IMR-90 (cell line): ENCODE results near the gene MS4A4E. TPM values are rescaled to one million over a fixed set of nuclear protein-coding genes. Genes with fewer than 3 reads are reported as not detected.

Source experiments
- ATAC-seq: fragments of 200-7000 bp; cut with Tn5 transposase; 2 replicates; pipeline ENCODE4 v1.9.1; 2020; ENCODE audit warnings: low read depth, mild to moderate bottlenecking, moderate library complexity
- BruUV-seq: library from RNA; stranded (reverse); fragments of 400-500 nt; replicated peaks from 2 replicates; lab custom pipeline; 2021; lab: Mats Ljungman, UMichigan
- CTCF ChIA-PET: fragments of 300-600 bp; formaldehyde crosslinking; extraction: SDS; loops from one replicate; lab custom pipeline; 2021; ENCODE audit warnings: antibody characterized with exemption; lab: Yijun Ruan, JAX
- POLR2A ChIA-PET: fragments of 300-600 bp; sonication (Branson Sonifier 250); formaldehyde crosslinking; loops from one replicate; lab custom pipeline; 2022; ENCODE audit warnings: antibody characterized with exemption; ENCODE audit not compliant: unreplicated experiment; lab: Charles Lee
- DNase-seq: peaks from one replicate; pipeline ENCODE4 v3.0.0; 2013
- H2AFZ ChIP-seq: replicated peaks from 2 replicates; pipeline ENCODE3; 2013; ENCODE audit warnings: low read length, mild to moderate bottlenecking; ENCODE audit not compliant: poor library complexity
- H2AK5ac ChIP-seq: 2 replicates; pipeline ENCODE4 v1.6.1; 2013; ENCODE audit warnings: low read depth, low read length, inconsistent platforms
- H2AK9ac ChIP-seq: replicated peaks from 2 replicates; pipeline ENCODE3; 2013; ENCODE audit warnings: mild to moderate bottlenecking, low read depth, low read length, moderate library complexity; ENCODE audit not compliant: poor library complexity
- H2BK120ac ChIP-seq: 2 replicates; pipeline ENCODE4 v1.6.1; 2013; ENCODE audit warnings: low read depth, low read length, inconsistent platforms
- H2BK15ac ChIP-seq: 3 replicates; pipeline ENCODE4 v1.6.1; 2013; ENCODE audit warnings: low read depth, low read length, inconsistent platforms
- H2BK20ac ChIP-seq: 2 replicates; pipeline ENCODE4 v1.6.1; 2013; ENCODE audit warnings: low read depth, mild to moderate bottlenecking, inconsistent platforms, low read length, moderate library complexity
- H2BK5ac ChIP-seq: 2 replicates; pipeline ENCODE4 v1.6.1; 2013; ENCODE audit warnings: mild to moderate bottlenecking, low read depth, low read length, inconsistent platforms; ENCODE audit not compliant: poor library complexity, severe bottlenecking
- H3K14ac ChIP-seq: replicated peaks from 2 replicates; pipeline ENCODE4 v1.6.1; 2013; ENCODE audit warnings: low read depth, low read length, inconsistent platforms
- H3K18ac ChIP-seq: 2 replicates; pipeline ENCODE4 v1.6.1; 2013; ENCODE audit warnings: low read depth, low read length, control low read depth
- H3K23ac ChIP-seq: 2 replicates; pipeline ENCODE4 v1.6.1; 2013; ENCODE audit warnings: low read depth, low read length, inconsistent platforms
- H3K27ac ChIP-seq: 2 replicates; pipeline ENCODE4 v1.5.1; 2013; ENCODE audit warnings: mild to moderate bottlenecking, control low read depth, low read length; ENCODE audit not compliant: insufficient read depth
- H3K27me3 ChIP-seq: 2 replicates; pipeline ENCODE4 v1.6.1; 2013; ENCODE audit warnings: low read length; ENCODE audit not compliant: control insufficient read depth, insufficient read depth
- H3K36me3 ChIP-seq: 2 replicates; pipeline ENCODE4 v1.6.1; 2013; ENCODE audit warnings: low read length, mixed read lengths; ENCODE audit not compliant: control insufficient read depth, insufficient read depth
- H3K4ac ChIP-seq: 2 replicates; pipeline ENCODE4 v1.6.1; 2013; ENCODE audit warnings: low read depth, low read length, inconsistent platforms
- H3K4me1 ChIP-seq: 2 replicates; pipeline ENCODE4 v1.6.1; 2013; ENCODE audit warnings: low read length, mixed read lengths; ENCODE audit not compliant: control insufficient read depth, insufficient read depth
- H3K4me2 ChIP-seq: 2 replicates; pipeline ENCODE4 v1.6.1; 2013; ENCODE audit warnings: low read depth, mild to moderate bottlenecking, control low read depth, low read length, moderate library complexity
- H3K4me3 ChIP-seq: 2 replicates; pipeline ENCODE4 v1.5.1; 2013; ENCODE audit warnings: low read depth, mild to moderate bottlenecking, control low read depth, low read length, moderate library complexity; ENCODE audit not compliant: insufficient read depth
- H3K56ac ChIP-seq: 2 replicates; pipeline ENCODE4 v1.6.1; 2013; ENCODE audit warnings: low read length, inconsistent platforms; ENCODE audit not compliant: insufficient read depth; ENCODE audit errors: extremely low read depth
- H3K79me1 ChIP-seq, 2 experiments: 2 replicates each; pipeline ENCODE4 v1.6.1; 2013; ENCODE audit warnings: low read length in 2 of 2, inconsistent platforms in 1 of 2, low read depth in 1 of 2
- H3K9ac ChIP-seq: 2 replicates; pipeline ENCODE4 v1.6.1; 2013; ENCODE audit warnings: low read depth, low read length, control low read depth
- H3K9me1 ChIP-seq: 2 replicates; pipeline ENCODE4 v1.6.1; 2013; ENCODE audit warnings: low read length, inconsistent platforms; ENCODE audit not compliant: insufficient read depth
- H3K9me3 ChIP-seq: 2 replicates; pipeline ENCODE4 v1.6.1; 2013; ENCODE audit warnings: low read length; ENCODE audit not compliant: control insufficient read depth, insufficient read depth
- H4K20me1 ChIP-seq: 2 replicates; pipeline ENCODE4 v1.6.1; 2013; ENCODE audit warnings: low read length, inconsistent platforms; ENCODE audit not compliant: insufficient read depth
- H4K5ac ChIP-seq: 2 replicates; pipeline ENCODE4 v1.6.1; 2013; ENCODE audit warnings: mild to moderate bottlenecking, low read depth, low read length, control low read depth
- H4K8ac ChIP-seq, 2 experiments: 2 replicates each; pipeline ENCODE4 v1.6.1; 2013; ENCODE audit warnings: low read depth in 2 of 2, low read length in 2 of 2, control low read depth in 1 of 2, inconsistent platforms in 1 of 2
- H4K91ac ChIP-seq: 2 replicates; pipeline ENCODE4 v1.6.1; 2013; ENCODE audit warnings: low read depth, low read length, inconsistent platforms; ENCODE audit not compliant: insufficient read depth
- RAD21 ChIP-seq: IDR thresholded peaks from 2 replicates; pipeline ENCODE4 v1.6.1; 2012; ENCODE audit warnings: low read length, improper control_type of control experiment
- WGBS, 2 experiments: methylation state at CpG; one replicate each; pipeline versions ENCODE4 v1.1.5 to v1.1.7; 2013; ENCODE audit warnings: missing lambda C conversion rate in 2 of 2; ENCODE audit not compliant: insufficient read length in 1 of 2; ENCODE audit errors: extremely low coverage in 2 of 2; 5-methylcytosine and 5-hydroxymethylcytosine counted together
- dilution Hi-C: fragments of 300-500 bp; cut with HindIII; formaldehyde crosslinking; loops from one replicate; pipeline ENCODE4 v1.14.3; 2018; ENCODE audit warnings: low sequenced_read_pairs; ENCODE audit not compliant: unreplicated experiment
- in situ Hi-C: fragments of 300-500 bp; cut with MboI; formaldehyde crosslinking; loops from 3 replicates; pipeline ENCODE4 v1.14.3; 2019; ENCODE audit warnings: low sequenced_read_pairs, inconsistent platforms, mixed read lengths
- intact Hi-C: fragments of 100-400 bp; cut with micrococcal nuclease; formaldehyde crosslinking; loops from 2 replicates; pipeline ENCODE4 v1.10.0; 2022
- polyA plus RNA-seq, 3 experiments: library from polyadenylated mRNA; depleted of rRNA; stranded (reverse); fragments of >200 nt; gene quantifications; 2 replicates each; pipeline ENCODE4 v1.2.3, GENCODE V29; 2012; ENCODE audit warnings: low replicate concordance in 1 of 3
- total RNA-seq: library from RNA; depleted of rRNA; stranded (reverse); fragments of >200 nt; gene quantifications from 2 replicates; pipeline ENCODE4 v1.2.3, GENCODE V29; 2012

Gene MS4A4E
- total and polyA plus RNA-seq, 2 of the 4 experiments (the other 2 are of a cell fraction), result not detected

GRCh38 chr11:60292145-60292544 is 49.2 kb upstream of the MS4A4E start:
- Histone ChIP-seq H3K9me3 (peaks cover 5% of the 10 kb centered on the region; the same call in 1 of the 2 replicates), H4K8ac (no peak overlapping the region), H3K4me2 (no peak overlapping the region), H4K91ac (no peak overlapping the region), H2BK120ac (no peak overlapping the region), H3K18ac (no peak overlapping the region), H3K9ac (no peak overlapping the region), H3K27ac (no peak overlapping the region), H3K14ac (no peak overlapping the region), H3K9me1 (no peaks in the 10 kb centered on the region), H3K27me3 (no peaks in the 10 kb centered on the region), H3K79me1 (no peaks in the 10 kb centered on the region), H2BK5ac (no peak overlapping the region), H4K20me1 (no peaks in the 10 kb centered on the region), H3K4ac (no peak overlapping the region), H2AK5ac (no peak overlapping the region), H2AK9ac (no peak overlapping the region), H4K5ac (no peak overlapping the region), H3K36me3 (no peaks in the 10 kb centered on the region), H3K56ac (no peak overlapping the region), H3K23ac (no peak overlapping the region), H2BK15ac (no peak overlapping the region), H2BK20ac (no peak overlapping the region), H3K4me3 (no peak overlapping the region), H3K4me1 (no peaks in the 10 kb centered on the region), H2AFZ (no peak overlapping the region)
- intact Hi-C loops (no loop called here), in situ Hi-C loops (no loop called here), dilution Hi-C loops (no loop called here)
- ChIA-PET POLR2A (no interaction called here), CTCF (no interaction called here)
- BruUV-seq, result no TSS peak
- ATAC-seq (no peak), DNase-seq (no peak)
- WGBS, 2 experiments, result no CpG with 5 or more reads among the region's 2 CpGs
- no peak for TF ChIP-seq RAD21
